Measurements from ENCODE around the gene KLK4. TPM values are rescaled to one million over a fixed set of nuclear protein-coding genes. Genes with fewer than 3 reads are reported as not detected.

The KLK4 gene
- total and polyA plus RNA-seq, 12 donors, result 0.28 to 16.8 (median 3.2) TPM; not detected in 4

- no peak for TF ChIP-seq POLR2A (IDR thresholded peaks at IDR 0.05)
- no peak for TF ChIP-seq CTCF (IDR thresholded peaks at IDR 0.05)
- no peak overlapping the region for H3K27ac ChIP-seq
- no peak for DNase-seq
- H3K4me3 ChIP-seq, result no peak overlapping the region
- intact Hi-C loops (cut with DNase I), result no loop called here
- H3K27me3 ChIP-seq, result no peaks in the 10 kb centered on the region
- no peaks in the 10 kb centered on the region for H3K9me3 ChIP-seq (replicated peaks in 1 of 3)
- H3K4me1 ChIP-seq (replicated peaks in 1 of 2), result no peaks in the 10 kb centered on the region
- H3K36me3 ChIP-seq (replicated peaks in 1 of 2), result no peaks in the 10 kb centered on the region
- WGBS, 4 donors, result 74 to 84% (median 81%) methylated on average over 4 of the region's 4 CpGs
These were observed 41.7 kb downstream of the KLK4 start for GRCh38 chr19:50869479-50869878.

GRCh38 chr19:50861496-50862286, 49.5 kb downstream of the KLK4 start:
- DNase-seq, result no peak
- Histone ChIP-seq H3K4me1 (replicated peaks in 1 of 2) (no peaks in the 10 kb centered on the region), H3K36me3 (replicated peaks in 1 of 2) (no peaks in the 10 kb centered on the region), H3K27me3 (no peaks in the 10 kb centered on the region), H3K27ac (no peak overlapping the region), H3K9me3 (replicated peaks in 1 of 3) (no peaks in the 10 kb centered on the region), H3K4me3 (no peak overlapping the region)
- WGBS, 4 donors, result 70 to 83% (median 74%) methylated on average over 7 of the region's 7 CpGs
- no peak for TF ChIP-seq POLR2A (IDR thresholded peaks at IDR 0.05)
- no peak for TF ChIP-seq CTCF (IDR thresholded peaks at IDR 0.05)
- intact Hi-C loops (cut with DNase I), result no loop called here

GRCh38 chr19:50861010-50861409, 50.2 kb downstream of the KLK4 start:
- H3K27me3 ChIP-seq, result no peaks in the 10 kb centered on the region
- H3K4me1 ChIP-seq (replicated peaks in 1 of 2), result no peaks in the 10 kb centered on the region
- no peaks in the 10 kb centered on the region for H3K36me3 ChIP-seq (replicated peaks in 1 of 2)
- TF ChIP-seq POLR2A (IDR thresholded peaks at IDR 0.05) (no peak), CTCF (IDR thresholded peaks at IDR 0.05) (no peak)
- intact Hi-C loops (cut with DNase I), result no loop called here
- no peak overlapping the region for H3K4me3 ChIP-seq
- H3K27ac ChIP-seq, result peak overlapping the region in 1 of 5 donors; percentile 45
- DNase-seq, result peak in 6 of 7 donors; percentile 45 to 63 (median 55)
- 36 to 41% (median 39%) methylated on average over 5 of the region's 5 CpGs for WGBS, 4 donors
- no peaks in the 10 kb centered on the region for H3K9me3 ChIP-seq (replicated peaks in 1 of 3)

- H3K4me3 ChIP-seq, result no peak overlapping the region
- no peaks in the 10 kb centered on the region for H3K9me3 ChIP-seq (replicated peaks in 1 of 3)
- no peaks in the 10 kb centered on the region for H3K4me1 ChIP-seq (replicated peaks in 1 of 2)
- intact Hi-C loops (cut with DNase I), result no loop called here
- 71 to 90% (median 79%) methylated on average over 2 to 4 of the region's 4 CpGs for WGBS, 4 donors
- DNase-seq, result no peak
- no peaks in the 10 kb centered on the region for H3K36me3 ChIP-seq (replicated peaks in 1 of 2)
- TF ChIP-seq CTCF (IDR thresholded peaks at IDR 0.05), result no peak
- no peak for TF ChIP-seq POLR2A (IDR thresholded peaks at IDR 0.05)
- H3K27ac ChIP-seq, result no peak overlapping the region
- H3K27me3 ChIP-seq, result no peaks in the 10 kb centered on the region
These were observed 51.3 kb downstream of the KLK4 start for GRCh38 chr19:50859849-50860248.

All from adrenal gland (tissue), 12 donors.